ENCODE data around the gene ABT1.

Gene ABT1

DNA sequence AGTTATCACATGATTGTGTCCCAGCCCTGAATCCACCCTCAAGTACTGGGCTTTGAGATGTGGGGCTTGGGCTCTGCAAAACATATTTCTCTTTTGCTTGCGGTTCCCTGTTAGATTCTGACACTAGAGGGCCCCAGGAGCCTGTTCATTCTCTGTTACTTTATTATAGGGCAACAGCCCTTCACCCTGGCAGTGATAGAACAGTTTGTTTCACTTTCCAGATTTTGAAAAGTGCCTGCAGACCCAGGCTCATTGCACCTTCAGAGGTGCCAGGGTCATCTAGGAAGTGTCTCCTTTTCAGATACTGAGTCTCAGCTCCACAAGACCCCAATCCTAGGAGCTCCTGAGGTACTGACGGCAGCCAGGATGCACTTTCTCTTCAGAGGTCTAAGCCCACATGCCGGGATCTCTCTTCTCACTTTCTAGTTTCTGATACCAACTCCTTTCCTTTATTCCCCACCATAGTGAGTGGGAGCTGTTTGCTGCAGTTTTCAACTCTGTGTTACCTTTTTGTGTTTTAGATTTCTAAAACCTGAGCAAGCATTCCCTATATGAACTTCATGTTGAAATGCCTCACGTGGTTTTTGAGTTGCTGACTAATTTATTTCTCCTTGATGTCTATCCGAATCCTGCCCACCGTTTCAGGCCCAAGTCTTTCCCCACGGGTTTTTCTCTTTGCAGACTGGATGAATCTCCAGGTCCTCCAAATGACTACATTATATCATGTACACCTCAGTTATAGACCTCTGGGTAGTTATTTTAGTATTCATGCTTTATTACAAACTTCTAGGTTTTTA is 10.9 kb downstream of the ABT1 start:
- peak; percentile 77 to 83 for DNase-seq

DNA sequence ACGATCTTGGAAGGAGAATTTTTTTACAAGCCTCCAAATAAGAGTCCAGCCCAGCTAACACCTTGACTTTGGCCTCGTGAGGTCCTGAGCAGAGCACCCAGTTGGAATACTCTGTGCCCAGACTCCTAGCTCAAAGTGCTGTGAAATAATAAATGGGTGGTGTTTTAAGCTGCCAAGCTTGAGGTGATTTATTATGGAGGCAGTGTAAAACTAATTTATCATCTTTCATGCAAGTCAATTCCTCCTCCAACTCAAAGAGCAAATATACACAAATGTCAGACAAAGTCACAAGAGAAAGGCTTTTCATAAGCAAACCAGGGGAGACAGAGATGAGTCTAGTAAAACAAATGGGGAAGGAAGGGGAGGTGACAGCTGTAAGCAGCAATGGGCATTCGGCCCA is 12.7 kb downstream of the ABT1 start:
- no peak for DNase-seq

- DNase-seq: no peak
Observed at GRCh38 chr6:26611599-26611998, 14.8 kb downstream of the ABT1 start.

GRCh38 chr6:26613201-26613600 is 16.4 kb downstream of the ABT1 start:
- DNase-seq: no peak

DNA sequence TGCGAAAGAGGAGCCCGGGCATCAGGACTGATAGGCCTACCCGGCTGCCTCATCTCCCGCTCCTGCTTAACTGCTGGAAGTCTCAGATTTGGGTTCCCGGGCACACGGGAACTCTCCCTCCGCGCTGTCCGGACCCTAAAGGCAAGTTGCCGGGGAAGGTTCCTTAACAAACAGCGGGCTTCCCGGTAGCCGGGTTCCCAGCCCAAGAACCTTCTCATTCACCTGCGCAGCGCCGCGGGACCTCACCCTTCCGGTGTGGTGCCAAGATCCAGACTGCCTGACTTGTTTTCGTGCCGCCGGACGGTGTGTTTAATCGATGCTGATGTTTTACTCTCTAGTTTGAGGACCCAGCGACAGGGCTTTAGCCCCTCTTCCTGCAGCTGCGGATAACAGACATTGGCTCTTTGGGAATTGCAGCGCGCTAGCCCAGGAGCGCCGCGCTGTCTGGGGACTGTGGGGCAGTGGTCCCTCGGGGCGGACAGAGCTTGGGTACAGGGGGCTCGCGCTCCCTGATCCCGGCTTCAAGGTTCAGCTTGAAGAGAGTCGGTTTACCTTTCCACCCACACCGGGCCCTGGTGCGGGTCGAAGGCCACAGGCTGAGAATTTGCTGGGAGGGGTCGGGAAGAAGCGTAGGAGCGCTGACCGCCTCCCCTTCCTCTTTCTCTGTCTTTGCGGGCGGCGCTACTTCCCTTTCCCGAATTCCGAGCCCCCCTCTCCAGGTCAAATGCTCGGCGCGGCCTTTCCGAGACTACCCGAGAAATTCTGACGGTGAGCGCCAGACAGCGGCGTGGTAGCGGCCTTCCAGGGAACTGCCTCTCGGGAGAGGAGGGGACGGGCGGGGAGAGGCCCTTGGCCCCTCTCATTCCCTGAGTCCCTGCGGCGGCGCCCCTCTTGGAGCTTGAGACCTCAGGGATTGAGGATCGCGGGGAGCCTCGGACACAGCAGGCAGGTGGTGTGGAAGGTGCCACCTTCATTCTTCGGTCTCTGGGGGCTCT is 17.2 kb downstream of the ABT1 start:
- no peak for DNase-seq

- DNase-seq: no peak
Observed at GRCh38 chr6:26623339-26623859, 26.6 kb downstream of the ABT1 start.

- no peak for DNase-seq
Observed at GRCh38 chr6:26624557-26624956, 27.8 kb downstream of the ABT1 start.

DNA sequence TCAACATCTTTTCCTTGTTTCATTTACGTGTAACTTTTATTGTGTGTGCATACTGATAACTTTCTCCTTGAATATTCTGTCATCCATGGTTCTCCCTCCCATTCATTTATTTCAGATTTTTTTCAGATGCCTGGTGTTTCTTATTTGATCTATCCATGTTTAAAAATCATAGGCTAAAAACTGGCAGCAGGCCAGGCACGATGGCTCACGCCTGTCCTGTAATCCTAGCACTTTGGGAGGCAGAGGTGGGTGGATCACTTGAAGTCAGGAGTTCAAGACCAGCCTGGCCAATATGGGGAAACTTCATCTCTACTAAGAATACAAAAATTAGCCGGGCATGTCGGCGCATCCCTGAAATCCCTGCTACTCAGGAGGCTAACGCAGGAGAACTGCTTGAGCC is 31.1 kb downstream of the ABT1 start:
- DNase-seq: no peak

DNA sequence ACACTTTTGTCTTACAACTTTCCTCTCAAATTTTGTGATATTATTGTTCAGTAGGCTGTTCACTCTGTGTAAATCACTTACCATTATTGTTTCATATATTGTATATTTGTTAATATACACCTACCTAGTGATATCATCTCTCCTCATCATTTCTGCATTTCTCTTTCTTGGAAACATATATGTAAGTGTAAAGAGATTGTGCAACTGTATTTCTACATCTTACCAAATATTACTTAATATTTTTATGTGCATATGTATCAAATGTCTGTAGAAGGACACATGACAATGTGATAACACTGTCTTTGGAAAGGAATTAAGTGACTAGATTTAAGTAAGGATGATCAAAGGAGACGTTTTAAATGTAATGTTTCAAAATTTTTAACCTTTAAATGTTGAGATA is 32.6 kb downstream of the ABT1 start:
- DNase-seq: no peak

GRCh38 chr6:26640806-26641205 is 44.1 kb downstream of the ABT1 start:
- DNase-seq: no peak

GRCh38 chr6:26646074-26646473 is 49.3 kb downstream of the ABT1 start:
- no peak for DNase-seq
